Suppressor macrophage (primary cell): ENCODE results near the gene DCUN1D3.
"Not testable (repeated sequence)": the region's sequence is repeated elsewhere in the genome, so short reads cannot be mapped to it uniquely, and the experiment has no call there.

ENCODE experiments used
- DNase-seq, 4 experiments: peaks; one replicate each; pipeline ENCODE4 v3.0.0-alpha.2; 2020 to 2022

The DCUN1D3 gene

DNA sequence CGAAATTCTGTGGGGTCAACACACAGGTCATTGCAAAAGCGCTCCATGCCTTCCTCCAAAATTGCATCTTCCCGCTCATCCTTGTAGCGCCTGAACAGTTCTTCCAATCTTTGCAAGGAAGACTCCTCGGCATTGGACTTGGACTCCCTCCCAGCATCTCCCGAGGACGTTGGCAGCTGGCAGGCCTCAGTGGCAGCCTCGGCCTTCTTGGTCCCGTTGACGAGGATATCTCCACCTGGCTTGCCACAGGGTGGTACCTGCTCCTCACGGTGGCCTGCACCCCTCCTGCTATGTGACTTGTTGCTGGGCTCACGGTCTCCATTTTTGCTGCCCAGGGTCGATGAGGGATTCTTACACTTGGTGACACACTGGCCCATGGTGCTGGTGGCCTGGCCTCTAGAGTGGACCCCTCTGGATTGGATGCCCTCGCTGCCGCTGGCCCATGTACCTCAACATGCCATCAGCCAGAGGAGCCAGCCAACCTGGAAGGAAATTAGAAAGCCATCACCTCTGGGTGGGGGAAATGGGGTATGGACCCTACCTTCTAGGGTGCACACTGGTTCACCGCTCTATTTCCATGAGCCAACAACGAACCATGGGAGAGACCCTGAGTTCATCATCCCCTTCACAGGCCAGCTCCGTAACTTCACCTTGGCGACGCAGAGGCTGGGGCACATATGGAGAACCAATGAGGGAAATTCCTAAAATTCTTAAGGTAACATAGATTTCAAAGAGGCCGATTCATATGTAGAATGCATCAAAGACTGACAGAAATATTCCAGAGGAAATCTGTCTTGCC lies 37.8 kb downstream of the DCUN1D3 start:
- DNase-seq, result no peak

GRCh38 chr16:20860995-20861394 lies 39.2 kb downstream of the DCUN1D3 start:
- DNase-seq, result not testable (repeated sequence)

GRCh38 chr16:20860361-20860760 lies 39.8 kb downstream of the DCUN1D3 start:
- no peak for DNase-seq

DNA sequence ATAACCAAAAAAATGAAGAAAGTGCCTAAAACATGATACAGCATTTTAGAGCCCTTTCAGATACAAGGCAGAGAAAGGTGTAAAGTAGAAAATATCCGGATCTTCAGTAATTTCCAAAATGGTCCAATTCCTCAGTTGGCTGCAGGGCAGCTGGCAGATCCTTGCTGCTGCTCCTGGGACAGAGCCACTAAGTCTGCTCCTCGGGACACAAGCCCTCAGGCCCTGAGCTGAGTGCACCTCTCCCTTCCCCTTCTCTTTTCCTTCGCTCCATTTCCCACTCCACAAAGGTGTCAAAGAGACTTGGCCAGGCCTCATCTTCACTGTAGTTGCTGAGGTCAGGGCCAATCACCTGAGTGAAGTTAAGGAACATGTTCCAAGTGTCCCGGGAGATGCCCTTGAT lies 40.5 kb downstream of the DCUN1D3 start:
- DNase-seq, result no peak

DNA sequence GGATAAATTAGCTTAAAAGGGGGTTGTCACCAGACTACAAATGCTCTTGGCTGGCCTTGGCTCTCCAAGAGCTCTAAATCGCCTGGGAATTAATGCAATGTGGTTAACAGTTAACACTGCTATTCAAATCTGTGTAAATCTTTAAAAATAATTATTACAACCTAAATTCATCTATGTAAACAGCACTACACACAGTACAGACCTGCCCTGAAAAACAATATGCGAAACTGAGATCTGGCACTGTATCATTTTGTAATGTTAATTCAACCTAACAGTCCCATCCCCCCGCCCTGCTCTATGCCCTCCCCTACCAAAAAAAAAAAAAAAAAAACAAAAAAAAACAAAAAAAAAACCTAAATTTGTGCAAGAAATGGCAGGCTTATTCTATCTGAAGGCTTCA lies 40.9 kb downstream of the DCUN1D3 start:
- DNase-seq, result no peak

GRCh38 chr16:20857281-20857680 lies 42.9 kb downstream of the DCUN1D3 start:
- no peak for DNase-seq

GRCh38 chr16:20854963-20855362 lies 45.2 kb downstream of the DCUN1D3 start:
- DNase-seq, result no peak

- no peak for DNase-seq
Measured at GRCh38 chr16:20853981-20854620, 46.1 kb downstream of the DCUN1D3 start.

- no peak for DNase-seq
Measured at GRCh38 chr16:20853143-20853542, 47.0 kb downstream of the DCUN1D3 start.

DNA sequence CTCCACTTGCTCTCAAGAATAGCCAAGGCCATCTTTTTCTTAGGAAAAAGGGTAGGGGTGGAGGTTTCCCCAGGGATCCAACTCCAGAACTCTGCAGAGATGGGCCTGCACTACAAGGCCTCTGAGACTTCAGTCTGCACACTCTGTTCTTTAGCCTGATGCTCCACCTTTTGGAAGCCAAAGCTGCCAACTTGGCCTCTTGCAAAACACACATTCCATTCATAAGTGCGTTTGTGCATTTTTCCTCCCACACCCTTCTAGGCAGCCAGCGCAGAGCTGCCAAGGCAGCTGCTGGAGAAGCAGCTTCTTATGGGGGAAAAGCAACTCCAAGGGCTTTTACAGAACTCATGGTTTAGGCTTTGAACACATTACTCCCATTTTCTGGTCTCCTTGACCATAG lies 48.6 kb downstream of the DCUN1D3 start:
- no peak for DNase-seq

- no peak for DNase-seq
Measured at GRCh38 chr16:20850981-20851380, 49.2 kb downstream of the DCUN1D3 start.

GRCh38 chr16:20849589-20850390 lies 50.4 kb downstream of the DCUN1D3 start:
- DNase-seq, result peak; percentile 67 to 80 (median 78)

- no peak for DNase-seq
Measured at GRCh38 chr16:20847550-20847949, 52.6 kb downstream of the DCUN1D3 start.

GRCh38 chr16:20846551-20846950 lies 53.6 kb downstream of the DCUN1D3 start:
- DNase-seq, result no peak

DNA sequence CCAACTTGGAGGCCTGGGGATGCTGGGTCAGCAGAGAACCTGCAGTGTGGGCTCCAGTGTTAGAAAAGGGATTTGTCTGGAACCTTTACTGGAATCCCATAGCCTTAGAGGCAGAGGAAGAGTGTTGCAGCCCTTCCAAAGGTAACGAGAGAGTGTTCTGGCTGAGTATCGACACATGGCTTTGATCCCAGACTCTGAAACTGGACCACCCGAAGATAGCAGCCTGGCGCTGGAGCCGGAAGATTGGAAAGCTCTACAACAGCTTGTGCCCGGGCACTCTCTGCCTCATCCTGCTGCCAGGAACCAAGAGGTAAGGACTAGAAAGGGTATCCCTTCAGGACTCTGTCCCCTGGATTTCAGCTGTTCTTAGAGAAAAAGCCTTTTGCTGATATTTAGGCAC lies 54.1 kb downstream of the DCUN1D3 start:
- no peak for DNase-seq

DNA sequence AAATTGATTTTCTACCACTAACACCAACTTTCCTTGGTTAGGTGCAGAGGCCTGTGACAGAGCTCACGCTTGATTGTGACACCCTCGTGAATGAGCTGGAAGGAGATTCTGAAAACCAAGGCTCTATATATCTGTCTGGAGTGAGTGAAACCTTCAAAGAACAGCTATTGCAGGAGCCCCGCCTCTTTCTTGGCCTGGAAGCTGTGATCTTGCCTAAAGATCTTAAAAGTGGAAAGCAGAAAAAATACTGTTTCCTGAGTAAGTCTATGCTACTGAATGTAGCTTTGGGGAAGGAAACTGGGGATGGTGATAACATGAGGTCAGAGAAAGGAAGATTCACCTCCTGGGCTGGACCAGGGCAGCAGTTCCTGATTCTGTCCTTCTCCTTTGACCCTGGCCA lies 55.6 kb downstream of the DCUN1D3 start:
- DNase-seq, result peak in 3 of 4 experiments; percentile 30 to 32 (median 32)

DNA sequence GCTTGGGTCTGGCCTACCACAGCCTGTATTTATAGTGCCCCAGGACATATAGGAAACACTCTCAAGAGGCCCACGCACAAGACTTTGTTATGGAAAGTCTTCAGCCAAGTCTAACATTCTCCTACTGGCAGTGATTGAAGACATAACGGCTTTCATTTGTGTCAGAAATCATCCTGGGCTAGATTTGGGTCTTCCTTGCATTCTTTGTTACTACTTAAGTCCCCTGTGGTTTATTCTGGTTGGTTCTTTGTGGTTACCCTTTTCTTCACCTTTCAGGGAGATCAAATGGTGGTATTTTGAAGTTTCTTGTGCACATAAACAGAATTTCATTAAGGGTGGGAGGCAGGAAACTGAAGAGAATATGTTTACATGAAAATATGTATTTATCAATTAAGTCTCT lies 56.1 kb downstream of the DCUN1D3 start:
- no peak for DNase-seq

DNA sequence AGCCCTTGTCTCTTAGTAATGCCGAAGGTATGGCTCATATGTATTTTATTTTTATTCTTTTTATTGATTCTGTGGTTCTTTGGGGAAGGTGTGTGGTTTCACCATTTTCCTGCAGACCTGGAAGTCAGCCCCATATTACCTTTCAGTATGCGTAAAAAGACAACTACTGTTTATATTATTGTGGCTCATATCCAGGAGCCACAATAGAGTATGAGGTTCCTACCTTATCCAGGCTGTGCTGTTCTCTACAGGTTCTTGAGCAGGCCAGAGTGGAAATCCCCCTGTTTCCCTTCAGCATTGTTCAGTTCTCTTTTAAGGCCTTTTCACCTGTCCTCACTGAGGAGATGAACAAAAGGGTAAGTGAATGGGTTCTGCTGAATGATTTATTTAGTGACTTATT lies 60.7 kb downstream of the DCUN1D3 start:
- DNase-seq, result no peak

DNA sequence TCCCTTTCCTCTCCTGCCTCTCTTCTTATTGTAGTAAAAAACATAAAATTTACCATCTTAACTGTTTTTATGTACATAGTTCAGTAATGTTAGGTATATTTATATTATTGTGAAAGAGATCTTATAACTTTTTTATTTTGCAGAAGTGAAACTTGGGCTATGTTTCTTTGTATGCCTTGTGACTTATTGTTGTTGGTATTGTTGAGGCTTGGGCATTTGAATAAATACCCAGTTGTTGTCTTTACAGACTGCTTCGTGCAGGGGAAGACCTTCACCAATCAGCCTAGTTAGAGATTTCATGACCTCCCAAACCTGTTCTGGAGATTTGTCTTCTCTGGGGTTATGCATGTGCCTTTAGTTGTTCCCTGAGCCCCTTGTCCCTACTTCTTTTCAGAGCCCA lies 61.9 kb downstream of the DCUN1D3 start:
- peak in 2 of 4 experiments; percentile 50 to 57 for DNase-seq

DNA sequence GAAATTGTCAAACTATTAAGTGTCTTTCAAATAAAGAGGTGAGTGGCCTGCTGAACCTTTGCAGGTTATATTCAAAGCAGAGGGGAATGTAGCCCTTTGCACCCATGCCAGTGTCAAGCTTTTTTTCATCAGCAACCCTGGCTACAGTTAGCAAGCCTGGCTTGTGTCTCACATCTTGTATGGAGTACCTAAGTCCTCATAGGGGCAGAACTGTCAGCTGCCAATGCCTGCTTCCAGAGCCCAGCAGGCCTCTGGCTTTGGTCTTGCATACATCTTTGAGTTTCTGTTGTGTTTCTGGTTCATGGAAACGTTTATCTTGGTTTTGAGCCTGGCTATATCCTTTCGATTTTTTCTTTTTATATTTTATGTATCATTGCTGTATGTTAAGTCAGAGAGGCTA lies 67.1 kb downstream of the DCUN1D3 start:
- DNase-seq, result no peak

- no peak for DNase-seq
Measured at GRCh38 chr16:20830372-20830771, 69.8 kb downstream of the DCUN1D3 start.

DNA sequence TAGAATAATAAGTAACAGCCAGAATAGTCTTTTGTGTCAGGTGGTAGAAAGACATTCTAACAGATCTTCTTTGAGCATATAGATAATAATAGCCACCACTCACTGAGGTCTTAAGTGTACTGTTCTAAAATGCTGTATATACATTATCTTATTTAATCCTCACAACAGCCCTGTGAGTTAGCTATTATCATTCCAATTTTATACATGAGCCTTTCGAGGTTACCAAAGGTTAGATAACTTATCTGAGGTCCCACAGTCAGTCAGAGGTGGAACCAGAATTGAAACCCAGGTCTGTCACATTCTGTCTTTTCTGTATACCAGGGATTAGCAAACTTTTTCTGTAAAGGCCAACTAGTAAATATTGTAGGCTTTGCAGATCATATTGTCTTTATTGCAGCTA lies 70.6 kb downstream of the DCUN1D3 start:
- no peak for DNase-seq

DNA sequence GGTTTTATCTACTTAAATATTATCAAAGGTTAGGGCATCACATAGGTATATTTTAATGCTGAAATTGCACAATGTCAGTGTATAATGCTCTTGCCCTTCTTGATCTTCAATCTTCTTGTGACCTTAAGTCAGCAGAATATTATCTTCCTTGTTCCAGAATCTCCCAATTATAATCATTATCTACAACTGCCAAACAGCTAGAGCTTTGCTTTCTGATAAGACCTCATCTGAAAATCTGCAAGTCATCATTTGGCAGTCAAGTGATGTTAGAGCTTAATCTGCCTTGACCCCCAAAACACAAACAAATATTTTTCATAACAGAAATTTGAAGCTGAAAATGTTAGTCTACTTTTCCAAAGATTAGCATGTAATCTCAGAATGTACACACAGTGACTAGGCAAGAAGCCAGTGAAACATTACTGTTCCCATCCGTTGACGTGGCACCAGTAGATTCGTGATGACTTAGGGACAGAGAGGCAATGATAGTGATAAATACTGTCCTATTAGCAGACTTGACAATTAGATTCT lies 74.1 kb downstream of the DCUN1D3 start:
- no peak for DNase-seq
